Heart left ventricle (tissue), 13 donors: ENCODE results near the gene CENPX.

Experiments used
- CTCF ChIP-seq, 12 donors: fragments of 200-600 bp; sonication (generic) in 4 of 12; IDR thresholded peaks; one replicate each; pipeline versions ENCODE4 v1.5.0 to v1.8.0; 2018 to 2022; ENCODE audit warnings: antibody characterized with exemption in 12 of 12, mild to moderate bottlenecking in 5 of 12
- POLR2A ChIP-seq, 2 donors: fragments of 450-650 bp; IDR thresholded peaks; one replicate each; pipeline ENCODE4 v1.6.1; 2017; ENCODE audit warnings: antibody characterized with exemption in 2 of 2, mild to moderate bottlenecking in 2 of 2, moderate library complexity in 2 of 2
- donor health status: ischemic (EF 13 %, LVEDD 7.1; RV severe dilation, severe dysfunction).
- donor health status: DM: no; HTN: yes; CAD: no.
- donor health status: DM: no; HTN: no; CAD: no.
- donor health status: ischemic (EF 25% LVEDD 6.9; RV normal size, moderate dysfunction).
- donor health status: ischemic (EF 25% LVEDD 5.7; RV mildly dilated, moderate dysfunction).
- donor health status: ischemic (EF 35%, LVEDD 5.7; RV mildly dilated, moderate dysfunction).
- donor health status: nonischemic (EF 11% LVEDD 7.7; RV severe dilation, severe dysfunction).
- donor health status: DM: yes; HTN: yes; CAD: no.
- donor health status: PGD.
- donor health status: ischemic (EF 29% LVEDD 5.4; RV normal size, mild dysfunction).
- donor health status: nonischemic (EF 23%, LVEDD 6.1; RV moderate dilation, normal function).

GRCh38 chr17:81999587-81999975 is 23.1 kb downstream of the CENPX start:
- TF ChIP-seq POLR2A (IDR thresholded peaks at IDR 0.05) (no peak), CTCF (IDR thresholded peaks at IDR 0.05) (no peak)
